Hematopoietic multipotent progenitor cell treated with erythropoietin and hydrocortisone succinate and interleukin-3 and kit ligand, for 8 days (in vitro differentiated cells): ENCODE data around the gene GNB1L.
"Not testable (repeated sequence)": the region's sequence is repeated elsewhere in the genome, so short reads cannot be mapped to it uniquely, and the experiment has no call there.

Experiments
- DNase-seq: peaks from one replicate; pipeline ENCODE4 v3.0.0-alpha.2; 2015

Gene GNB1L

DNA sequence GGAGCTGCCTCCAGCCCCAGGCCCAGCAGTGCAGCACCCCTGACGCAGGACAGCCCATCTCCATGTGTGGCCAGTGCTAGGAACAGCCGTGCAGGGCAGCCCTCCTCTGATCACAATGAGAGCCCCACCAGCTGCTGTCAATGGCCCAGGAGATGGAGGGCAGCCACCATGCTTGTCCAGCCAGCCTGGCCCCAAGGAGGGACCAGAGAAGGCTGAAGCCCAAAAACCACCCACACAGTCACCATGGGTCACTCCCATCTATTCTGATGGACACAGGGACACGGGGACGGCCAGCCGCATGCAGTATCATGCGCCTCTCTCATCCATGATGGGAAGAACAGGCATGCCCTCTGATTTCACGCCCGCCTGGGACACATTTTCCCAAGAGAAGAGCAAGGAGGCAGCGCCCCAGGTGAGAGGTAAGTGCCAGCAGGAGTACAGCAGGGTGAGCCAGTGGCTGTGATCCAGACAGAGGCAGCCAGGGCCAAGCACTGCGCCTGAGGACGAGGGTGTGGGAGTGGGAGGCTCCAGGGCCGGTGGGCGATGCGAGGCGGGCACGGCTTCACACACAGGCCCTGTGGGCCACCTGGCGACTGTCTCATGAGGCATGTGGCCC is 33.6 kb upstream of the GNB1L start:
- DNase-seq, result no peak

DNA sequence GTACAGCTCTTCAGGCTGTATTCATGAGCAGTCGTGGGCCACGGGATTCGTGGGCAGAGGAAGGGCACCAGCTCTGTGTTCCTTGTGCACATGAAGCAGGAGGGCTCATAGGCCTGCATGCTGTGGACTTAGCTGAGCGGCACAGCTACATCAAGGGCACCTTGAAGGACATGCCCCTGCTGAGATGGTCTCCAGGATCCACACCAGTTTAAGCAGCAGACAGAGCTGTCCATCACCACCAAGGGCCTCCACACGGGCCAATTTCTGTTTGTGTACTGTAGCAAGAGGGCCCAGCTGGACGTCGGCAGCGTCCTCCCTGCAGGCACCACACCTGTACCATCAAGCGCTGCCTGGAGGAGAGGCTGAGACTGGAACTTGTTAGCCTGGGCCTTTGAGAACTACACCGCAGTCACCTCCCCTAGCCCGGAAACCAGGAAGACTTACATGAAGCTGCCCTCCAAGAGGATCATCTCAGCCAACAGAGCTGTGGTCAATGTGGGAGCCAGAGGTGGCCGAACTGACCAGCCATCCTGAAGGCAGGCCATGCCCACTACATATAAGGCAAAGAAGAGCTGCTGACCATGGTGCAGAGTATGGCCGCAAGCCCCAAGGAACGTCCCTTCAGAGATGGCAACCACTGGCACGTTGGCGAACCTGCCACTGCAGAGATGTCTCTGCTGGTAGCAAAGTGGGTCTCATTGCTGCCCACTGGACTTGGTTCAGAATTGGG is 32.7 kb upstream of the GNB1L start:
- DNase-seq, result no peak

DNA sequence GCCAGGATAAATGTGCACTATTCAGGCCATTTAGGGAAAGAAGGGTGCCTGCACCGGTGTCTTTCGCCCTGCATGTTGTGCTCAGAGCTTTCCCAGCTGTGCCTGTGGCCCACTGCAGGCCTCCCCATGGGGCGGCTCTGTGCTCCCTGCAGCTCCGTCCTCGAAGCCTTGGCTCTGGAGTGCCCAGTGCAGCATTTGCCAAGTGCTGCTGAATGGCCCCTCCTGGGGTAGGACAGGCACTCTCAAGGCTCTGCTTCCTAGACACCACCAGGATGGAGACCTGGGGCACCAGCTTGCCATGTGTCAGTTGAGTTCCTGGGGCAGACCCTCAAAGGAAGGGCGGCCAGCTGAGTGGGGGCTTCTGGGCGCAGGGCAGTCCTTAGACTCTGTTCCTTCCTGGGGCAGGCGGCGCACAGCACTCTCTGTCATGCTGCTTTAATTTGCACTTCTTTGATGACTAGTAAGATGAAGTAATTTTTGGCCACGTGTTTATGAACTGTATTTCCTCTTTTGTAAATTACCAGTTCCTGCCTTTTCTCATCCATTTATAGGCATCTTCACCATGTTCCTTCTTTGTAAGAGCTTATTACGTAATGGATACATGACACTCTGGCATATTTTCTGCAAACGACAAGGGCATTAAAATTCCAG is 32.1 kb upstream of the GNB1L start:
- peak; percentile 22 for DNase-seq

DNA sequence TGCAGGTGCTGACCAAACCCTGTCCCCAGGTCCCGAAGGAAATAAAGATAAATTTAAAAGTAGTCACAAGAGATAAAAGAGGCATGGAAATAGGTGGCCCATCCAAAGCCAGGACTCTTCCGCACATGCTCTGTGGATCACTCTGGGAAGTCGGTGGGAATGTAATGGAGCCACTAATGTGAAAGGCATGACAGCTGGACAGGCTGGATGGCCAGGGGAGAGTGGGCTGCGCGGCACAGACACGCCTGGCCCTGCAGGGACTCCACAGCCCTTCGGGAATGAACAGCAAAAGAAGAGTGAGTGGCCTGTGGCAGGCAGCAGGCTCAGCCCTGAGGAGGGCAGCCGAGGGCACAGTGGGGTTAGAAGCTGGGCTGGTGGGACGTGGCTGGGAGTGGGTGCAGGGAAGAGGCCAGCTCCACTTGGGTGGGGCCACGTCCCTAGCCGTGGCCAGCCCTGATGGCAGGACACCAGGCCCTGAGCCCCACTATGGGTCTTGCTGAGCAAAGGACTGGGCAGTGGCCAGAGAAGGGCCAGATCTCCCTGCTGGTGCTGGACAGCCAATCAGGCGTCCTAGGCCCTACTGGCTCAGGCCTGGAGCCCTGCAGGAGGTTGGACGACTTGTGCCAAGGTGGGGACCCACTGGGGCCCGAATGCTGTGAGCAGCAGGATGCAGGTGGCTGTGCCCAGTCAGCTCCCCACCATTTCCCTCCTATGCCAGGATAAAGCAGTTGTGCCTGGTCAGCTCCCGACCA is 31.3 kb upstream of the GNB1L start:
- no peak for DNase-seq

DNA sequence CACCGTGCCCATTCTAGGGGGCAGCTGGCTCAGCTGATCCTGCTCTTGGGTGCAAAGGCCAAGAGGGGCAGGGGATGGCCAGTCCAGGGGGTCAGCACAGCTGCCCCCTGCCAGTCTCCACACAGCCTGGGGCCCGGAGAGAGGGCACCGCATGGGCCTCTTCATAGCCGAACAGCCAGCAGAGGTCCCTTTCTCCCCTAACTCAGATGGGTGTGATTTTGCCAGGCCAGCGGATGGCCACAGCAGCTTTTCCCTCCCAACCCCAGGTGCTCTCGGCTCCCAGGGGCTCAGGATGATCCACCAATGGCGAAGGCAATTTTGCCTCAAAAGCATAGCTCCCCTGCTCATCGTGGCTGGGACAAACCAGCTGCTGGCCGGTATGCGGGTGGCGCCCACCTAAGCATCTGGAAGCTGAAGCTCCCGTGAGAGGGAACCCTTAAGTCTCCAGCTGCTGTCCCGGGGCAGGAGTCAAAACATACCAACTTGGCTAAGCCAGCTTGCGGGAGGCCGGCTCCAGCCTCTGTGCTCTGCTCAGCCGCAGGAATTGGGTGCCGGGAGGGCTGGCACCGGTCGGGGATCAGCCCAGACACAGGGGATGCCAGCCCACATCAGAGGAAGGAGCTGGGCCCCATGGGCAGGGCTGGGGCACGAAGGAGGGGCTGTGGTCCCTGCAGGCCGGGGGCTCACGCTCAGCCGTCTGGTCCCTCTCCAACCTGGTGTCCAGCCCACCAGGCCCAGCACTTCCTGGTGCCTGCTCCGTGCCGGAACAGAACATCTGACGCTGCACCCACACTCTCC is 30.5 kb upstream of the GNB1L start:
- DNase-seq, result no peak

DNA sequence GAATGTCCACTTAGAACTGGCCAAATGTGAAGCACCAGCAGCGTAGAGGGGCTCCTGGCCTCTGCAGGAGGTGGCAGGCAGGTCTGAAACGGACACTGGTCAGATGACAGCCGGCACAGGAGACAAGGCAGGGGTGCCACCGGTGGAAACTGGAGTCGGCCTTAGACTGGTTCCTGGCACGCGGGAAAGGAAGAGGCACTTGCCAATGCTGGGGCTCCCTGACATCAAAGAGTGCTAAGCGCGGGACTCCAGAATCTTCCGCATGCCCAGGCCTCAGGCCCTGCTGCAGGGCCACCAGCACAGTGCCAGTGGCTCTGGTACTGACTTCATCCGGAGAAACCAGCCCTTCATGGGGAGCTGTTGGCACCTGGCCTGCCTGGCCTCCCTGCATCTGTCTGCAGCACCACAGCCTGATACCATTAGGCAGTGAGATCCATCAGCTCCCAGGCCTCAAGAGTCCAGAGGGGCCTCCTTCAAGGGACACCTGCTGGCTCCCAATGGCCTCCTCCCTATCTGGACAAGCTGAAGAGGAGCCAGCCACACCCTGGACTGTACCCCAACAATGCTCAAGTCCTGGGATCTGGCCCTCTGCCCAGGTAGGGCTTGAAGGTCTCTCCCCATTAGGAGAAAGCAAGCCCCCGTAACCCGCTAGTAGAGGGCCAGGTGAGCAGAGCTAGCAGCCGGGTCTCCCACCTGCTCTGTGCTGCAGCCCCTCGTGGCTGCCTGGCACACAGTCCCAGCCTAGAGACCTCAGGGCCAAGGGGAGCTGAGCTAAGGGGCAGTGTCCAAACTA is 29.7 kb upstream of the GNB1L start:
- DNase-seq, result no peak

DNA sequence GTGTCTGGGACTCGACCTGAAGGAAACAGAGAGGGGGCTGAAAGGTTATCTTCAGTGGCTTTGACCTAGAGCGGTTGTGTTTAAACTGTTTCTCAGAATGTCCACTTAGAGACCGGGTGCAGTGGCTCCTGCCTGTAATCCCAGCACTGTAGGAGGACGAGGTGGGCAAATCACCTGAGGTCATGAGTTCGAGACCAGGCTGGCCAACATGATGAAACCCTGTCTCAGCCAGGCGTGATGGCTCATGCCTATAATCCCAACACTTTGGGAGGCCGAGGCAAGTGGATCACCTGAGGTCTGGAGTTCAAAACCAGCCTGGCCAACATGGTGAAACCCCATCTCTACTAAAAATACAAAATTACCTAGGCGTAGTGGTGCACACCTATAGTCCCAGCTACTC is 28.8 kb upstream of the GNB1L start:
- DNase-seq, result not testable (repeated sequence)

DNA sequence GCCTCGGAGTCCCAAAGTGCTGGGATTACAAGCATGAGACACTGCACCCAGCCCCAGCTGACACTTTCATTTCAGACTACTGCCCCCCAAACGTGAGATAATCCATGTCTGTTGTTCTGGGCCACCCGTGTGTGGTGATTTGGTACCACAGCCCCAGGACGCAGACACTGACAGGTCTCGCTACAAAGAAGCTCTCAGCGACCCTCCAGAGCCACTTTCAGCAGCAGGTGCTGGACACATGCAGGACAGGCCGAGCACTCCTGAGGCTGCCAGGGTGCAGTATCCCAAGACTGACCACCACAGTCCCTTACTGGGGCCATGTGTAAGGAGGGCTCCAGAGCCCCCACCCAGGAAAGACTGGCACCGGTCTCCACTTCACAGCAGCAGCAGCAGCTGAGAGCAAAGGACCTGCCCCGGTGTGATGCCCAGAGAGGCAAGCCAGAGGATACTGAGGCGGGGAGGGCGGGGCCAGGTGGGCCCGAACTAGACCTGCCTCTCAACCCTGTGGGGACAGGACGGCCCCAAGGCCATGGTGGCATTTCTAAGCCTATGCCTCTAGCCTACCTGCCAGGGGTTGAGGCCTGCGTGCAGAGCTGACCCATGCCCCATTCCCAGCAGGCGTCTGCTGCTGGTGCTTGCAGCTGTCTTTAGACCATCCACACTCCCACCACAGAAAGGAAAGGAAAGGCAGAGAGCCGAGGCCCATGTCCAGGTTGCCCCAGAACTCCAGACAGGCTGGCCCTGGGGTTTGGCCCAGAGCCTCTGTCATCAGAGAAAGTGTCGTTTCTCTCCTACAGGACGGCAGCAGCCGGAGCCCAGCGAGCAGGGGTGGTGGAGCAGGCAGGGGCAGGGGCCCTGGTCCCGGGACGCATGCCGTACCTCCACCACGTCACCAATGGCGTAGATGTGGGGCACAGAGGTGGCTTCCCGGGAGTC is 28.0 kb upstream of the GNB1L start:
- no peak for DNase-seq

DNA sequence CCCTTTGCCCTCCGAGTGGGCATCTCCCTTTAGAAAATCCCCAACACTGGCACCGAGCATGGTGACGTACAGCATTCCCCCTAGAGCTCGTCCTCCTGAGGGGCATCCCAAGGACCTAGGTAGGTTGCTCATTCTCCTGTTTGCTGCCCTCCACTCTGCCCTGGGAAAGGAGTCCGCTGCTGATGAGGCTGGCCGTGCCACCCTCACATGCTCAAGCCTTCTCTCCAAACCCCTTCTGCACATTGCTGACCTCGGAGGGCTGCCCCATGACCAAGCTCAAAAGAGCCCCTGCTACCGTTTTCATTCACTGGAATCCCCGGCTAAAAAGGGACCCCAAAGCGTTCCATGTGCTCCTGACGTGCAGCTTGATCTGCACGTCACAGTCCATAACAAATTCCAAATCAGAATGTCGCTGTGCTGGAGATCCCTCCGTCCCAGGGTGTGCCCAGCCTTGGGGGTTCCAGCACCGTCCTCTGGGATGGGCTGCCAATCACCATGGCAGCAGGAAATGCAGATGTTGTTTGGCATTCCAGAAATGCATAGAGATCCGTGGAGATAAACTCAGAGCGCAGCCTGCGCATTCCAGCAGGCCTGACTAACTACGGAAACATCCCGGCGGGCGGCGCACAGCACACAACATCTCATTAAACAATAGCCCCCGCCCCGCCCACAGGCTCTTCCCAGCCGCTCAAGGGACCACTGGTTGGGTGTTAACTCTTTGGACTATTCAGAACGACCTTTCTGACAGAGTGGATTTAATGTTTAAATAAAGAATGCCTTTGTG is 26.3 kb upstream of the GNB1L start:
- no peak for DNase-seq

DNA sequence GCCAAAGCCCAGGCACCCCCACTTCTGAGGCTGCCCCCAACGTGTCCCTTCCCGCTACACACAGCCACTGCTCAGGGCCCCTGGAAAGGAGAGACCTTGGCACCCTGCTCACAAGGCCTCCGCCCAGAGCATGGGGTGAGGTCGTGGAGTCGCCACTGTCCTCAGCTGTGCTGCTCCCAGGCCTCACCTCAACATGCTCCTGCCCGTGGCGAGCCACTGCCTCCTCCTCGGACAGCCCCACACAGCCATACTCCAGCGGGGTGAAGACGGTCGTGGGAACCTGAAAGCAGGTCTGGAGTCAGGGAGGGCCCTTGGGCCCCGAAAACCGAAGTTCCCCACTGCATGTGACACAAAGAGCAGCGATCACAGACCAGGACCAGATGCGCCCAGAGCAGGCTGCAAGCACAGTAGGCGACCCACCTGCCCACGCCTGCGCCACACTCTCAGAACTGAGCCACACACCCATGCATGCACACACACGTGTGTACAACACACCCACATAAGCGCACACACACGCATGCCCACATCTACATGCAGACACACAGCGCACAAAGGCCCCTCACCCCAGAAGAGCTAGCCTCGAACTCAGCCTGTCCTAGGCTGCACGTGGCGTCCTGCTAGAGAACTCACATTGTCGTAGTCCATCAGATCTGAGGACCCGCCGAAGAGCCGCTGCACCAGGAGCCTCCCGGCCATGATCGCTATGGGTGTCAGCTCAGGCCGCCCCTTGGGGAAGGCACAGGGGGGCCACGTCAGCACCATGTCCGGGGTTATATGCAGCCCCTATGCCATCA is 25.5 kb upstream of the GNB1L start:
- no peak for DNase-seq

DNA sequence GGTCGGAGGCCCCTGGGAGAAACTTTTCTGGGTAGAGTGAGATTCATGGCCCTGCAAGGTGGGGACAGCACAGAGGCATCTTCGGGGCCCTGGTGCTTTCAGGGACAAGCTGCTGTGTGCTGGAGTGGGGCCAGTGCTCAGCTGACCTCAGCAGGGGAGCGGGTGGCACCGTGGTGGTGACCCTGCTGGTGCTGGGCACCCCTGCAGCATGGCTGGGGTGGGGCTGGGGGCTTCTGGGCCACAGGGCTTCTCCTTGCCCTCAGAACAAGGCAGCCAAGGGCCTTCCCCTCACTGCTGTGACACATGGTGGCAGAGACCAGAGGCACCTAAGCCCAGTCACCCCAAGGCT is 24.9 kb upstream of the GNB1L start:
- no peak for DNase-seq

DNA sequence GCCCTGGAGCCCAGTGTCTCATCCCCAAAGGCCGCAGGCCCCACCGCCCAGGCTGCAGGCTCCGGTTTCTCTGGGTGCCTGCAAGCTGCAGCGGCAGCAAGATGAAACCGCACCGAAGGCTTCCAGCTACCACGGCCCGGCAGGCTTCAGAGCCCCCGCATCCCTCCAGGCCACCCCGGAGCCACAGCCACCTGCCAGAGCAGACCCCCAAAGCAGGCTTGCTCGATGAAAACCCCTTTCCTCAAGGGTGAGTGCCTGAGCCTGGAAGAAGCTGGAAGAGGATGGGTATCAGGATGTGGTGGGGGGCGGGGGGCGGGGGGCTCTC is 24.5 kb upstream of the GNB1L start:
- DNase-seq, result no peak

DNA sequence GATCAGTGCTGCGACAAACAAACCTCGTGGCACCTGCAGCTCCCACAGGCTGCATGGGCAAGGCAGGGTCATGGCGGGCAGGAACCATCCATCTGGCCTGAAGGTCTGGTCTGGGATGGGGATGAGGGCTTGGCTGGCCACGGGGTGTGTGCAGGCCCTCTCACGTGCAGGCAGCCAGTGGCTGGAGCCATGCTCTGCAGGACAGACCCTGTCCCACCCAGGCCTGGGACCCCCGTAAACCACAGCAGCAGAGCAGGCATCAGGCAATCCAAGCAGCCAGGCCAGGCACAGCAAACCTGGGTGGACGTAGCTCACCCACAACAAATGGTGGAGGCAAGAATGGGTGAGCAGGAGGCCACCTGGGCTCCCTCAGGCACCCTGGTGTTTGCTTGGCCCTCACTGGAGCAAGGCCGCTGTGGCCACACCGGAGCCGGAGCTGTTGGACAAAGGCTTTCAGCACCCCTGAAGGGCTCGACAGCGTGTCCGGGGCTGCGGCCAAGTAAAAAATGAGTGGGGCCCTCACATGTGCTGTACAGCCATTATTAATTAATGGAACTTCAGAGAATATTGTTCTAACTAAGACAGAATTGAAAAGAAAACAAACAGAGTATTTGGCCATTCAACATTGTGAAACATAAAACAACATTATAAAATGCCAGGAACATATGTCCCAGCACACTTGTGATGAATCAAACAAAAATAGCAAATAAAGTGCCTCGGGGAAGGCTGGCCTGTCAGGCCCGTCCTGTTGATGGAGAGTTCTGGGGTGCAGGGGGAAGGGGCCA is 24.0 kb upstream of the GNB1L start:
- no peak for DNase-seq

DNA sequence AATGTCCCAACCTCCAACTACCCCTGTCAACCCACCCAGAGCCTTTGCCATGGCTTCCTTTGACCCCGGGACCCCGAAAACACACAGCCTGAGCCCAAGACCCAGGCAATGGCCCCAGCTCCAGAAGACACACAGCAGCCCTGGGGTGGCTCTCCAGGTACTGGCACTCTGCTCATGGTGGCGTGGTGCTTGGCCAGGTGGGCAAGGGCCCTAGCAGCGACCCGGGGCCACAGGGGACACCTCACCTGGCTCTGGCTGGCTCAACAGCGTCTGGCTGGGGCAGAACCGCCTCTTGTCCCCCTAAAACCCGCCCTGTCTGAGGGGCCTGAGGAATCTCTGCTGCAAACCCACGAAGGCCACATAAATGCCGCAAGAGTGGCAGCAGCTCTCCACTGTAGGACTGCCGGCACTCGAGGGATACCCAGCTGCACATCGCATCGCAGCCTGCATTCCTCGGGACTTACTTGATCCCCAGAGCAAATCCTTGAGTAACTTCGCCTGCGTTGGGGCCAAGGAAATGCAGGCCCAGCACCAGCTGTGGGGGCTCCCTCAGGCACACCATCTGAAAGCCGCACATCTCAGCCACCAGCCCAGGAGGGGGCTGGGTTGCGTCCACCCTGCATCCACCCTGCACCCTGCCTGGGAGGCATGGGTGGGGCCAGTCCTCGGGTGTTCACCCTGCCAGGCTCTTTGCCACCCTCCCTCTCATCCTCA is 23.1 kb upstream of the GNB1L start:
- DNase-seq, result no peak

DNA sequence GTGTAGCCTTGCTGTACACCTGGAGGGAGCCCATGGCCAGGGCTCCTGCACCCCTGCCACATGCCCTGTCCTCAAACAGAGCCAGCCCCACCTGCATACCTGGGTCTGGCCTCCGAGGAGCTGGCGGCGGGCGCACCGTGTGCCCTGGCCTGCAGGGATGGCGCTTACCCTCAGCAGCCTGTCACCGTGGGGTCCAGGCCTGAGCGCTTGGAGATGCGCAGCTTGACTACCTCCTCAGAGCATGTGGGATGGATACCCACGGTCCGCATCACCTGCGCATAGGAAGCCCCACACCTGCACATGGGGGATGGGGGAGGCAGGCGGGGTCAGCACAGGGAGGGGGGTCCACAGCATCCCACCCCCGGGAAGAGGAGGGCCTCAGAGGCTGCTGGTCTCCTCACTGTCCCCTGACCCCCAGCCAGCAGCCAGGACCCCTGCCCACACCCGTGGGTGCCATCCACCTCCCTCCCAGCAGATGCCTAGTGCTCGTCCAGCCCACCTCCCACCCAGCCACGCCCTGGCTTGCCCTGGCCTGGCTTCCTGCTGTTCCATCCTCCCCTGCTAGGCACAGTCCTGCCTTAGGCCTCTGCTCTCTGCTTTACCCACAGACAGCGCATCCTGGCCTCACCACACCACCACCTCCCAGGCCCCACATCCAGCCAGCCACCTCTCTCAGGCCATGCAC is 22.4 kb upstream of the GNB1L start:
- DNase-seq, result no peak

DNA sequence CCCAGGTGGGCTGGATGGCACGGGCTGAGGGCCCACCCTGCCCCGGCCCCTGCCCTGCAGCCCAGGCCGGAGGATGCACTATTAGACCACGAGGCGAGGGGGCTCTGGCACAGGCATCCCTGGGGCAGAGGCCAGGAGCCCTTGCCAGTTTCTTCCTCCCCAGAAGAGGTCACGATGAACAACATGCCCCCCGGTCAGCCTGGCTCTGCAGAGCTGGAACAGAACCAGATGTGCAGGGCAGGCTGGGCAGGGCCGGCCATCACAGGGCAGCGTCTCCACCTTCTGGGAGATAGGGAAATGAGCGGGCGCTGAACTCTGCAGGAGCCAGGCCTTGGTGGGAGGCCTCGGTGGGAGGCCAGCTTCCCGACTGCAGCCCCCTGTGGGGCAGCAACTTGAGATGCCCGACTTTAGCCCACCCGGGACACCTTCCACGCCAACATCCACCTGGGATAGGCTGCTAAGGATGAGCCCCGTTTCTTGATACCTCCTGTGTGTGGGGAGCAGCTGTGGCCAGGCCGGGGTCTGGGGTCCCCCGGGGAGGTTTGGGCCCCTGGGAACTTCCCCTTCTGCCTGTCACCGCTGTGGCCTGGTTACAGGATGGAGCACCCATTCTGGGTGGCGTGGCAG is 21.8 kb upstream of the GNB1L start:
- no peak for DNase-seq
